HEK293T (cell line): ENCODE results near the gene OPCML.

Experiments
- BHLHE40 ChIP-seq: fragments of 450-650 bp; IDR thresholded peaks from 2 replicates; pipeline ENCODE4 v1.6.1; 2016; ENCODE audit warnings: mild to moderate bottlenecking, moderate library complexity, borderline replicate concordance
- CTBP1 ChIP-seq: fragments of 450-650 bp; IDR thresholded peaks from 2 replicates; pipeline ENCODE4 v1.6.1; 2016; ENCODE audit warnings: borderline replicate concordance
- HDGF ChIP-seq: fragments of 450-650 bp; IDR thresholded peaks from 2 replicates; pipeline ENCODE4 v1.6.1; 2017; ENCODE audit warnings: antibody characterized with exemption, borderline replicate concordance
- SP1 ChIP-seq: fragments of 450-650 bp; IDR thresholded peaks from 2 replicates; pipeline ENCODE4 v1.6.1; 2017
- TARDBP ChIP-seq: fragments of 450-650 bp; IDR thresholded peaks from 2 replicates; pipeline ENCODE4 v1.6.1; 2016

GRCh38 chr11:132648851-132649250 lies 883.5 kb downstream of the OPCML start:
- no peak for TF ChIP-seq CTBP1
- no peak for TF ChIP-seq TARDBP
- no peak for TF ChIP-seq HDGF
- TF ChIP-seq BHLHE40 = no peak
- TF ChIP-seq SP1 = no peak
